Keratinocyte (primary cell): ENCODE measurements around the gene PLEKHN1.

Experiments
- CTCF ChIP-seq, 3 experiments: IDR thresholded peaks in 1 of 3; conservative IDR thresholded peaks in 1 of 3; optimal IDR thresholded peaks in 1 of 3; 2 replicates in 2 of 3; 3 replicates in 1 of 3; pipeline versions ENCODE3 to v1.5.1; 2011; ENCODE audit warnings: low read length in 3 of 3, mild to moderate bottlenecking in 3 of 3, moderate library complexity in 2 of 3, control low read depth in 1 of 3, inconsistent platforms in 1 of 3; ENCODE audit not compliant: insufficient read depth in 2 of 3; ENCODE audit errors: extremely low read depth in 1 of 3
- EZH2 ChIP-seq: IDR thresholded peaks from one replicate; pipeline ENCODE4 v1.6.1; 2012; ENCODE audit warnings: inconsistent platforms, mild to moderate bottlenecking, low read length, moderate library complexity

GRCh38 chr1:981955-982558, 15.8 kb downstream of the PLEKHN1 start, which contains the start of gene PERM1:
- TF ChIP-seq CTCF (optimal IDR thresholded peaks at IDR 0.05 in 1 of 3, IDR thresholded peaks at IDR 0.05 in 1 of 3, conservative IDR thresholded peaks at IDR 0.05 in 1 of 3; ENCODE audit: extremely low read depth in 1 of 3, insufficient read depth in 2 of 3, low read length in 3 of 3) (no peak), EZH2 (no peak)
